Heart left ventricle (tissue), 16 donors: Measurements from ENCODE around the gene UPK1A. TPM values are rescaled to one million over a fixed set of nuclear protein-coding genes. Genes with fewer than 3 reads are reported as not detected.
A peak's percentile ranks its signal among the peaks of the same experiment; 100 is the strongest.

Experiments
- ATAC-seq, 4 donors: fragments of 200-7000 bp; cut with Tn5 transposase; one replicate each; pipeline ENCODE4 v1.9.1; 2020 to 2022; ENCODE audit warnings: moderate library complexity in 4 of 4, mild to moderate bottlenecking in 3 of 4, moderate number of reproducible peaks in 1 of 4
- DNase-seq, 5 donors: peaks; one replicate each; pipeline ENCODE4 v3.0.0-alpha.2; 2020
- H3K27ac ChIP-seq, 12 donors: fragments of 200-600 bp; sonication (generic) in 4 of 12; one replicate each; pipeline versions ENCODE4 v1.5.0 to v1.8.0; 2016 to 2022; ENCODE audit warnings: mild to moderate bottlenecking in 2 of 12
- H3K27me3 ChIP-seq, 9 donors: fragments of 200-600 bp; sonication (generic) in 2 of 9; one replicate each; pipeline versions ENCODE4 v1.5.1 to v1.8.0; 2016 to 2022; ENCODE audit warnings: mild to moderate bottlenecking in 3 of 9
- H3K36me3 ChIP-seq, 9 donors: fragments of 200-600 bp; sonication (generic) in 2 of 9; one replicate each; pipeline versions ENCODE4 v1.5.0 to v1.8.0; 2018 to 2022; ENCODE audit warnings: mild to moderate bottlenecking in 2 of 9
- H3K4me1 ChIP-seq, 12 donors: fragments of 200-600 bp; sonication (generic) in 4 of 12; one replicate each; pipeline versions ENCODE4 v1.5.0 to v1.8.0; 2016 to 2022; ENCODE audit warnings: mild to moderate bottlenecking in 3 of 12
- H3K4me3 ChIP-seq, 12 donors: fragments of 200-600 bp; sonication (generic) in 4 of 12; one replicate each; pipeline versions ENCODE4 v1.5.0 to v1.8.0; 2017 to 2022; ENCODE audit warnings: mild to moderate bottlenecking in 9 of 12, moderate library complexity in 4 of 12
- H3K9me3 ChIP-seq, 12 donors: fragments of 200-600 bp; sonication (generic) in 4 of 12; one replicate each; pipeline versions ENCODE4 v1.5.0 to v1.8.0; 2016 to 2022; ENCODE audit warnings: mild to moderate bottlenecking in 1 of 12
- CTCF ChIP-seq, 12 donors: fragments of 200-600 bp; sonication (generic) in 4 of 12; IDR thresholded peaks; one replicate each; pipeline versions ENCODE4 v1.5.0 to v1.8.0; 2018 to 2022; ENCODE audit warnings: antibody characterized with exemption in 12 of 12, mild to moderate bottlenecking in 5 of 12
- POLR2A ChIP-seq, 2 donors: fragments of 450-650 bp; IDR thresholded peaks; one replicate each; pipeline ENCODE4 v1.6.1; 2017; ENCODE audit warnings: antibody characterized with exemption in 2 of 2, mild to moderate bottlenecking in 2 of 2, moderate library complexity in 2 of 2
- WGBS, 4 donors: extraction: QIAGEN DNeasy Blood & Tissue Kit in 2 of 4; methylation state at CpG; one replicate each; pipeline versions ENCODE4 v1.1.5 to v1.1.7; 2013 to 2018; 5-methylcytosine and 5-hydroxymethylcytosine counted together
- intact Hi-C, 10 donors: fragments of 100-400 bp; cut with DNase I; formaldehyde crosslinking; loops; one replicate each; pipeline versions ENCODE4 v1.11.1 to v1.14.2; 2022
- long read RNA-seq, 3 donors: library from polyadenylated mRNA; unstranded; transcript quantifications; one replicate each; pipeline ENCODE4 v2.0.0, GENCODE V29; 2020 to 2021
- polyA plus RNA-seq, 2 donors: library from polyadenylated mRNA; stranded (reverse); fragments of 200-250 nt; gene quantifications; one replicate each; pipeline ENCODE4 v1.2.3, GENCODE V29; 2013
- total RNA-seq, 9 donors: library from RNA; depleted of rRNA in 2 of 9; stranded (reverse); fragments of >200 nt in 2 of 9; fragmentation: NEBNext Ultra II Directional in 3 of 9; extraction: Animal tissue kit (Norgen Biotek cat#: 25700) in 3 of 9; gene quantifications; one replicate each; pipeline versions ENCODE4 v1.1.0 to v1.2.4, GENCODE V29; 2016 to 2023
- donor health status: ischemic (EF 13 %, LVEDD 7.1; RV severe dilation, severe dysfunction).
- donor health status: healthy with polysubstance abuse.
- donor health status: DM: no; HTN: yes; CAD: no.
- donor health status: DM: no; HTN: no; CAD: no.
- donor health status: ischemic (EF 25% LVEDD 6.9; RV normal size, moderate dysfunction).
- donor health status: ischemic (EF 25% LVEDD 5.7; RV mildly dilated, moderate dysfunction).
- donor health status: healthy.
- donor health status: DM: yes; HTN: yes; CAD: no.
- donor health status: ischemic (EF 35%, LVEDD 5.7; RV mildly dilated, moderate dysfunction).
- donor health status: nonischemic (EF 11% LVEDD 7.7; RV severe dilation, severe dysfunction).
- donor health status: DM: yes; HTN: yes; CAD: no.
- donor health status: PGD.
- donor health status: ischemic (EF 29% LVEDD 5.4; RV normal size, mild dysfunction).
- donor health status: nonischemic (EF 23%, LVEDD 6.1; RV moderate dilation, normal function).

Gene UPK1A
- not detected for total RNA-seq
- not detected for polyA plus RNA-seq
- long read RNA-seq, donor 1, result 0 reads
- long read RNA-seq, donor 2, result 0 reads
- long read RNA-seq, donor 3, result 0 reads

- Histone ChIP-seq H3K4me3 (no peak within 1 kb of the TSS), H3K4me1 (no peaks in the 10 kb centered on the region), H3K36me3 (peaks cover 0 to 45% (median 16%) of the 10 kb centered on the region in 9 donors), H3K27ac (no peak within 1 kb of the TSS), H3K9me3 (no peaks in the 10 kb centered on the region), H3K27me3 (peaks cover 0 to 5% (median 0%) of the 10 kb centered on the region in 9 donors)
- 68 to 79% (median 71%) methylated on average over 13 to 16 of the region's 16 CpGs for WGBS, 4 donors
- DNase-seq (no peak), ATAC-seq (peak in 3 of 4 donors; percentile 10 to 35 (median 14))
- TF ChIP-seq POLR2A (IDR thresholded peaks at IDR 0.05) (no peak), CTCF (IDR thresholded peaks at IDR 0.05) (no peak)
- intact Hi-C loops, result no loop called here
Measured at GRCh38 chr19:35666251-35666913, at the start of gene UPK1A. Gene UPK1A, plus strand, starts transcription at chr19:35666517. Its CDS starts 296 bp downstream, at chr19:35666813.

GRCh38 chr19:35618857-35619256 is 47.5 kb upstream of the UPK1A start:
- Histone ChIP-seq H3K4me1 (no peaks in the 10 kb centered on the region), H3K27me3 (no peaks in the 10 kb centered on the region), H3K4me3 (no peak overlapping the region), H3K36me3 (peaks cover 0 to 31% (median 0%) of the 10 kb centered on the region in 9 donors), H3K27ac (no peak overlapping the region), H3K9me3 (no peaks in the 10 kb centered on the region)
- DNase-seq (peak in 1 of 5 donors; percentile 28), ATAC-seq (no peak)
- WGBS, 4 donors, result 70 to 83% (median 82%) methylated on average over 5 to 7 of the region's 7 CpGs
- intact Hi-C loops, result loop anchor here in 1 of 10 donors (10.0 kb wide), 1 partner anchor 74 kb away; the partner anchor contains the start of gene TMEM147
- no peak for TF ChIP-seq CTCF (IDR thresholded peaks at IDR 0.05)
- TF ChIP-seq POLR2A (IDR thresholded peaks at IDR 0.05), result no peak

GRCh38 chr19:35619290-35619923 is 46.9 kb upstream of the UPK1A start:
- no peak for DNase-seq
- ATAC-seq, result no peak
- no peak overlapping the region for H3K4me3 ChIP-seq
- intact Hi-C loops, result loop anchor here in 1 of 10 donors (10.0 kb wide), 1 partner anchor 75 kb away; the partner anchor contains the start of gene TMEM147
- H3K27me3 ChIP-seq, result no peaks in the 10 kb centered on the region
- H3K4me1 ChIP-seq, result no peaks in the 10 kb centered on the region
- H3K27ac ChIP-seq, result no peak overlapping the region
- no peaks in the 10 kb centered on the region for H3K9me3 ChIP-seq
- 81 to 98% (median 96%) methylated on average over 5 to 12 of the region's 12 CpGs for WGBS, 4 donors
- no peak for TF ChIP-seq CTCF (IDR thresholded peaks at IDR 0.05)
- no peak for TF ChIP-seq POLR2A (IDR thresholded peaks at IDR 0.05)
- H3K36me3 ChIP-seq, result peaks cover 0 to 31% (median 0%) of the 10 kb centered on the region in 9 donors

GRCh38 chr19:35620001-35620400 is 46.3 kb upstream of the UPK1A start:
- Histone ChIP-seq H3K9me3 (no peaks in the 10 kb centered on the region), H3K4me3 (no peak overlapping the region), H3K27me3 (no peaks in the 10 kb centered on the region), H3K4me1 (no peaks in the 10 kb centered on the region), H3K36me3 (peaks cover 0 to 29% (median 0%) of the 10 kb centered on the region in 9 donors), H3K27ac (no peak overlapping the region)
- ATAC-seq (no peak), DNase-seq (no peak)
- intact Hi-C loops, result no loop called here
- 91 to 96% (median 94%) methylated on average over 17 of the region's 17 CpGs for WGBS, 4 donors
- no peak for TF ChIP-seq POLR2A (IDR thresholded peaks at IDR 0.05)
- TF ChIP-seq CTCF (IDR thresholded peaks at IDR 0.05), result no peak
